ENCODE data around the gene ZNF836.

The ZNF836 gene

DNA sequence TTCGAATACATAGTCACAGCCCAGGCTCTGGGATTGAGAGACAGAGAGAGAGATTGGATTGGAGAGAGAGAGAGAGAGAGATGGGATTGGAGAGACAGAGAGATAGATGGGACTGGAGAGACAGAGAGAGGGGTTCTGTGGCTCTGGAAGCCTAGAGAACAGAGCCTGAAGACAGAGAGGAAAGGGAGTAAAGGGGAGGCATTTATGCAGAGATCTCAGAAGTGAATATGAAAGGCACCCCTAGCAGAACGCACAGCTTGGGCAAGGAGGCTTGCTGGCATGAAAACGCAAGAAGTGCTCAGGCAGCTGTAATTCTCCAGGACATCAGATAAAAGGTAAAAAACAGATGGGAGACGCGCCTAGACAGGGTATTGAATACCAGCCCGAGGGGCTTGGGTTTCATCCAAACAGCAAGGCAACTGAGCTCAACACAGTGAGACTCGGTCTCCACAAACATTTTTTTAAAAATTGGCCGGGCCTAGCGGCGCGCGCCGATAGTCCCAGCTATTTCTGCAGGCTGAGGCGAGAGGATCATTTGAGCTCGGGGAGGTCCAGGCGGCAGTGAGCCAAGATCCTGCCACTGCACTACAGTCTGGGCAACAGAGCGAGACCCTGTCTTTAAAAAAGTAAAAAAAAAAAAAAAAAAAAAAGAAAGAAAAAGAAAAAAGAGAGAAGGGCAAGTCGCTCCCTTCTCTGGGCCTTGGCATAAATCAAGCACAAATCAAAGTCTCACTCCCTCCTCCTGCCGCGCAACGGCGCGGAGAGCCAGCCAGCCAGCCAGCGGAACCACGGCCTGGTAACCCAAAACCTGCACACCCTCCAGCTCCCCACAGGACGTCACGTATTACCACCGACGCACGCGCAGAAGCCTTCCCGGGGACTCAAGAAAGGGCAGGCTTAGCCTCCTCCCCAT lies 17.7 kb upstream of the ZNF836 start:
- DNase-seq = peak in 1 of 2 experiments; percentile 95

DNA sequence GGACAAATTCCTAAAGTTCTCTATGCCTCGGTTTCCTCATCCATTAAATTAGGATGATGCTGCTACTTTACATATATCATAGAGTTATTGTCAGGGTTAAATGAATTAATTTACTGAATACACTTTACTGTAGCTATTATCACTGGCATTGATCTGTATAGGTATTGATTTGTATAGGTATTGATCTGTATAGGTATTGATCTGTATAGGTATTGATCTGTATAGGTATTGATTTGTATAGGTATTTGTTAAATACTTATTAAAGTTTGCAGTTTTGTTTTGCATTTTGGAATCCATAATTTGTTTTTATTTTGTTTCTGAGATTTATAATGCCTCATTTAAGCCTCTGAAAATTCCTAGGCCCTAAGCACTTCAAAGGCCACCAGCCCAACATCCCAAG lies 16.0 kb upstream of the ZNF836 start:
- DNase-seq = no peak

GRCh38 chr19:52176574-52176973 lies 5.2 kb upstream of the ZNF836 start:
- no peak for DNase-seq

- no peak for DNase-seq
These were observed 926 bp upstream of the ZNF836 start for GRCh38 chr19:52172347-52172746.

GRCh38 chr19:52170863-52171320 lies 529 bp downstream of the ZNF836 start:
- DNase-seq = no peak

DNA sequence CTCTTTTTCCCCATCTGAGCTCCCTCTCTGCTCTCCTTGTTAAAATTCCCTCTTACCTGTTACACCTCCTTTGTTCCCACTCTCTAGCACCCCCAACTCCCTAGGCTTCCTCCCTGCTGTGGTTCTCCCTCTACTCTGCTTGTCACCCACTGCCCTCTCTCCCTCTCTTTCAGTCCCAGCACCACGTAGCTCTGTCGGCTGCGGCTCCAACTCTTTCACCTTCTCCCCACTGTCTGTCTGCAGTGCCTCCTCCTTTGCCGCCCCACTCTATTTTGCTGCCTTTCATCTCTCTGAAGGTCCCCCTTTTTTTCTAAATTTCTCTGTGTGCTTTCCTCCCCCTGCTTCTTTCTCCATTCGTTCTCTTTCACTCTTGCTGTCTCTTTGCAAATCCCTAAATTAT lies 1.1 kb downstream of the ZNF836 start:
- no peak for DNase-seq

DNA sequence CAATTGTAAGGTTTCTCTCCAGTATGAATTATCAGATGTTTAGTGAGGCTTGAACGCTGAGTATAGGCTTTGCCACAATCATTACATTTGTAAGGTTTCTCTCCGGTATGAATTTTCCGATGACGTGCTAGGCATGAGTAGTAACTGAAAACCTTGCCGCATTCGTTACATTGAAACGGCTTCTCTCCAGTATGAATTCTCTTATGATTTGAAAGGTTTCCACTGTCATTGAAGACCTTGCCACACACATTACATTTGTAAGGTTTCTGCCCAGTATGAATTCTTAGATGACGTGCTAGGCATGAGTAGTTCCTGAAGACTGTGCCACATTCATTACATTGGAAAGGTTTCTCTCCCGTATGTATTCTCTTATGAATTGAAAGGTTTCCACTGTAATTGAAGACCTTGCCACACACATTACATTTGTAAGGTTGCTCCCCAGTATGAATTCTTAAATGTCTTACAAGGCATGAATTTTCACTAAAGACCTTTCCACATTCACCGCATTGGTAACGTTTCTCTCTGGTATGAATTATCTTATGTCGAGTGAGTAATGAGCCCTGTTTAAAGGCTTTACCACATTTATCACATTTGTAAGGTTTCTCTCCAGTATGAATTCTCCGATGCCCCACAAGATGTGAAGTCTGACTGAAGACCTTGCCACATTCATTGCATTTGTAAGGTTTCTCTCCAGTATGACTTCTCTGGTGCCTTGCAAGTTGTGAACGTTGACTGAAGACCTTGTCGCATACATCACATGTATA lies 15.6 kb downstream of the ZNF836 start:
- DNase-seq = no peak

DNA sequence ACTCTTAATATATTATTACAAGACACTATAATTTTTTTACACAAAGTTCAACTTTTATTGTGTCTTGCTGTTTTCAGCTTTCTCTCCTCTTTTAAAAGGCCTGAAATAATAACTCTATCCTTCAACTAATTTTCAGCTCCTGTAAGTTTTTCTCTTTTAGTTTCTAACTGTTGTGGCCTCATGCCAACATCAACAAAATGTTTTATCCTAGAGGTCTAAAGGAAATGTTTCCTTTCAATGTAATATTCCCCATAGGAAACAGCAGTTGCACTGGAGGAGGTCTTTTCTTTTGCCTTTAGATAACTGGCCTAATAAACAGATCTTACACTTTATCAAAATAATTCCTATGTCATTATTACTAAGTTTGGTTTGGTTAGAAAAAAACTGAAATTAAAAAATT lies 23.2 kb downstream of the ZNF836 start:
- no peak for DNase-seq

GRCh38 chr19:52142001-52142595 lies 29.3 kb downstream of the ZNF836 start:
- DNase-seq = no peak

DNA sequence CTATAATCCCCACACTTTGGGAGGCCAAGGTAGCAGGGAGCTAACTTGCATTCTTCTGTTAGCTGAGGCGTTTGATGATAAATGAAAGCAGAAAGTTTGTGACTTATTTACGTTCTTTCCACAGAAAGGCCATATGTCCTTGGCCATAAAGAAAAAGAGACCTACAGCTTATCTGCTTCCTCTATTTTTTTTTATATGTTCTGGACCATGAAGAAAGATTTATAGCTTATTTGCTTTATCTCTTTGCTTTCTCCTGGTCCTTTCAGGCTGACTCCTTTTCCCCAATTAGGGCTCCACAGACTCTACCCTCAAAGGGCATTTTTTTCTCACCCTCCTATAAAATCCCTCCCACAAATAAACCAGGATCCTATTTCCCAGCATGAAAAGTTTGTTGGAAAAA lies 30.2 kb downstream of the ZNF836 start:
- DNase-seq = no peak

DNA sequence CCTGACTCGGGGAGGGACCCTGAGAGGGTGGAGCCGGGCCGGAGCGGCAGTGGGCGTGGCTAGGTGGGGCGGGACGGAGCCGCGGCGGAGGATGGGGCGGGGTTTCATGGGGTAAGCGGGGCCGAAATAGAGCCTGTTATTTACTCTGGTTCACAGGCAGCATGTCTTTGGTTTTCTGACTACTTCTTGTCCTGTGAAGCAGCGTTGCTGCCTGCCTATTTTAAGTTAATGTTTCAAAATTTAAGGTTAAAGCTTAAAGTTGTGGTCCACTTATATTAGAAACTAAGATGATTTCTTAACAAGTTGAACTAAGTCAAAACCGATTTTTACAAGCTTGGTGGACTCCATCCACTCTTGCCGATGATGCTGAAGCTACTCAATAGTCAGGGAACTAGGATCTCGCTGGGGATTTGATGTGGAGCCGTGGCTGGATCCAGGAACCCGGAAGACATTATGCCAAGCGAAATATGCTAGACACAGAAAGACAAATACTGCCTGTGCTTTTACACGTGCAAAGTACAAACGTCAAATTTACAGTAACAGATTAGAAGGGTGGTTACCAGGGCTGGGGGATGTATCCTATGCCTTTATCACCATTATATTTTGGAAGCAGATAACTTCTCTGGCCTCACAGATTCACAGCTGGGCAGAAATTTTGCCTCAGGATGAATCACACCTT lies 31.2 kb downstream of the ZNF836 start:
- peak in 1 of 2 experiments; percentile 99 for DNase-seq

- peak; percentile 73 to 95 for DNase-seq
These were observed 32.0 kb downstream of the ZNF836 start, which contains the start of gene ZNF616 for GRCh38 chr19:52139252-52140031. Gene ZNF616, minus strand, starts transcription at chr19:52139938. Its CDS starts 9,426 bp downstream, at chr19:52130512.

GRCh38 chr19:52138983-52139251 lies 32.5 kb downstream of the ZNF836 start:
- no peak for DNase-seq

DNA sequence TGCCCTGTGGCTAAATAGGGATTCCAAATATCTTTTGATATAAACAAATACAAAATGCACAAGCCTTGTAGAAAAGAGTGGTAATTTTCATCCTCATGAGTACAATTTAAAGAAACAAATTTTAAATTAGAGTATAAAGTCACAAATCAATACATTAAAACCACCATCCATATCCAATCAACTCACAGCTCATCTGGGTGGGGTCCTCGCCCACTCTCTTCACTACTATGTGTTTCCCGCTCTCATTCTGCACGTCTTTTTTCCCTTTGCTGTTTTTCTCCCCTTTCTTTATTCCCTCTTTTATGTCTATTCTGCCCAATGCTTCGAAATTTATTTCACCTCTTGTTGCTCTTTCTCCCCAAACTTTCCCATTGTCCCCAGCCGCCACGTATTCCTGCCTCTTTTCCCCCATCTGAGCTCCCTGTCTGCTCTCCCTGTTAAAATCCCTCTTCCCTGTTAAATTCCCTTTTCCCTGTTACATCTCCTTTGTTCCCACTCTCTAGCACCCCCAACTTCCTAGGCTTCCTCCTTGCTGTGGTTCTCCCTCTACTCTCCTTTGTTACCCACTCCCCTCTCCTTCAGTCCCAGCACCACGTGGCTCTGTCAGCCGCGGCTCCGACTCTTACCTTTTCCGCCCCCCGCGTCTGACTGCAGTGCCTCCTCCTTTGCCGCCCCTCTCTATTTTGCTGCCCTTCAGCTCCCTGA lies 33.0 kb downstream of the ZNF836 start:
- DNase-seq = peak; percentile 9 to 22

- no peak for DNase-seq
These were observed 51.1 kb downstream of the ZNF836 start for GRCh38 chr19:52120286-52120685.

GRCh38 chr19:52115526-52116053 lies 55.8 kb downstream of the ZNF836 start:
- no peak for DNase-seq

GRCh38 chr19:52114691-52115090 lies 56.7 kb downstream of the ZNF836 start:
- no peak for DNase-seq

DNA sequence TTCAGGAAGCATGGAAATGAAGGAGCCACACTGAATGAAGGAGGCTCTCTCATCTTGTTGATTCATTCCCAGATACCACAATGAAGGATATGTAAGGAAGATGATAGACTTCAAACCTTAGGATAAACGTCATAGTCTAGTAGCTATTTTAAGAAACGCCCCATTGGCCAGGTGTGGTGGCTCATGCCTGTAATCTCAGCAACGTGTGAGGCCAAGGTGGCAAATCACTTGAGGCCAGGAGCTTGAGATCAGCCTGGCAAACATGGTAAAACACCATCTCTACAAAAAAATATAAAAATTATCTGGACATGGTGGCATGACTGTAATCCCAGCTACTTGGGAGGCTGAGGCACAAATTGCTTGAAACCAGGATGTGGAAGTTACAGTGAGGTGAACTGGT lies 58.8 kb downstream of the ZNF836 start:
- DNase-seq = no peak

GRCh38 chr19:52110780-52111179 lies 60.6 kb downstream of the ZNF836 start:
- DNase-seq = no peak
